Endothelial cell of umbilical vein (primary cell): ENCODE data around the gene DPH7. TPM values are rescaled to one million over a fixed set of nuclear protein-coding genes. Genes with fewer than 3 reads are reported as not detected.
A peak's percentile ranks its signal among the peaks of the same experiment; 100 is the strongest.
"Not testable (repeated sequence)": the region's sequence is repeated elsewhere in the genome, so short reads cannot be mapped to it uniquely, and the experiment has no call there.

Experiments used
- BruUV-seq: library from RNA; stranded (reverse); fragments of 400-500 nt; replicated peaks from 2 replicates; lab custom pipeline; 2021; lab: Mats Ljungman, UMichigan
- CTCF ChIA-PET: fragments of 300-600, 350-600 bp; sonication (Branson Sonifier 250); formaldehyde crosslinking; loops from one replicate; lab custom pipeline; 2021; ENCODE audit warnings: antibody characterized with exemption, inconsistent platforms; lab: Charles Lee
- POLR2A ChIA-PET: fragments of 300-600, 350-600 bp; sonication (Branson Sonifier 250); formaldehyde crosslinking; loops from one replicate; lab custom pipeline; 2021; ENCODE audit warnings: antibody characterized with exemption, inconsistent platforms; lab: Charles Lee
- DNase-seq: peaks from one replicate; pipeline ENCODE4 v3.0.0-alpha.2; 2011; ENCODE audit warnings: low read depth, low spot score
- FAIRE-seq: peaks from 2 replicates; lab custom pipeline; 2011; peaks lifted over from hg19 to GRCh38; lab: Jason Lieb, UNC
- H2AFZ ChIP-seq: 2 replicates; pipeline ENCODE4 v1.6.0; 2012; ENCODE audit warnings: low read depth, low read length, control low read depth, inconsistent platforms
- H3K27ac ChIP-seq: 2 replicates; pipeline ENCODE4 v1.5.1; 2011; ENCODE audit warnings: low read depth, mild to moderate bottlenecking, control low read depth, low read length, moderate library complexity; ENCODE audit not compliant: insufficient read depth
- H3K27me3 ChIP-seq, 2 experiments: 2 replicates each; pipeline versions ENCODE4 v1.6.0 to v1.6.1; 2011; ENCODE audit warnings: low read length in 2 of 2, mixed read lengths in 1 of 2; ENCODE audit not compliant: control insufficient read depth in 2 of 2, insufficient read depth in 2 of 2
- H3K36me3 ChIP-seq, 2 experiments: 2 replicates in 1 of 2; 3 replicates in 1 of 2; pipeline ENCODE4 v1.5.1; 2011; ENCODE audit warnings: low read length in 2 of 2, mild to moderate bottlenecking in 1 of 2, moderate library complexity in 1 of 2; ENCODE audit not compliant: control insufficient read depth in 2 of 2, insufficient read depth in 2 of 2; ENCODE audit errors: extremely low read depth in 1 of 2
- H3K4me1 ChIP-seq: 3 replicates; pipeline ENCODE4 v1.5.1; 2011; ENCODE audit warnings: mild to moderate bottlenecking, low read length; ENCODE audit not compliant: control insufficient read depth, insufficient read depth; ENCODE audit errors: extremely low read depth
- H3K4me2 ChIP-seq: 2 replicates; pipeline ENCODE4 v1.6.1; 2011; ENCODE audit warnings: low read length, control low read depth, mixed read lengths; ENCODE audit not compliant: insufficient read depth
- H3K4me3 ChIP-seq, 3 experiments: fragments of 200-600 bp in 1 of 3; sonication (generic), shearing (Covaris generic) in 1 of 3; replicated peaks in 1 of 3; 2 replicates each; pipeline ENCODE4 v1.5.1; 2011 to 2016; ENCODE audit warnings: control low read depth in 3 of 3, low read length in 3 of 3, mild to moderate bottlenecking in 2 of 3, inconsistent platforms in 1 of 3, low read depth in 1 of 3, moderate library complexity in 1 of 3; ENCODE audit not compliant: insufficient read depth in 1 of 3
- H3K79me2 ChIP-seq: 2 replicates; pipeline ENCODE4 v1.6.0; 2012; ENCODE audit warnings: low read length, inconsistent platforms; ENCODE audit not compliant: control insufficient read depth, insufficient read depth
- H3K9ac ChIP-seq: replicated peaks from 2 replicates; pipeline ENCODE3; 2011; ENCODE audit warnings: low read length, control low read depth; ENCODE audit not compliant: insufficient read depth; ENCODE audit errors: extremely low read depth
- H3K9me1 ChIP-seq: replicated peaks from 3 replicates; pipeline ENCODE4 v1.6.0; 2011; ENCODE audit warnings: mild to moderate bottlenecking, low read length; ENCODE audit not compliant: control insufficient read depth, insufficient read depth; ENCODE audit errors: extremely low read depth
- H3K9me3 ChIP-seq: replicated peaks from 2 replicates; pipeline ENCODE4 v1.5.1; 2012; ENCODE audit warnings: low read length, inconsistent platforms; ENCODE audit not compliant: control insufficient read depth, insufficient read depth
- H4K20me1 ChIP-seq: replicated peaks from 2 replicates; pipeline ENCODE3; 2011; ENCODE audit warnings: mild to moderate bottlenecking, low read length; ENCODE audit not compliant: control insufficient read depth, insufficient read depth; ENCODE audit errors: extremely low read depth
- CTCF ChIP-seq, 2 donors: IDR thresholded peaks; 1 replicate in 1 of 2; 2 replicates in 1 of 2; pipeline ENCODE4 v1.5.1; 2011; ENCODE audit warnings: low read length in 2 of 2, mild to moderate bottlenecking in 2 of 2, moderate library complexity in 2 of 2, control low read depth in 1 of 2, inconsistent platforms in 1 of 2, low read depth in 1 of 2; ENCODE audit not compliant: insufficient read depth in 1 of 2; ENCODE audit errors: extremely low read depth in 1 of 2
- FOS ChIP-seq: IDR thresholded peaks from 2 replicates; pipeline ENCODE4 v1.6.1; 2011; ENCODE audit warnings: mild to moderate bottlenecking, low read length, moderate library complexity, borderline replicate concordance; ENCODE audit not compliant: insufficient read depth
- MAX ChIP-seq: IDR thresholded peaks from 2 replicates; pipeline ENCODE4 v1.6.1; 2011; ENCODE audit not compliant: insufficient read depth, insufficient read length
- POLR2A ChIP-seq: IDR thresholded peaks from 2 replicates; pipeline ENCODE4 v1.6.1; 2012; ENCODE audit warnings: low read depth, mild to moderate bottlenecking, control low read depth, low read length
- POLR2AphosphoS5 ChIP-seq: IDR thresholded peaks from 2 replicates; pipeline ENCODE4 v1.6.1; 2012; ENCODE audit warnings: low read depth, mild to moderate bottlenecking, control low read depth, low read length, moderate library complexity; ENCODE audit not compliant: insufficient read depth
- dilution Hi-C: fragments of 300-500 bp; cut with MboI; formaldehyde crosslinking; loops from one replicate; pipeline ENCODE4 v1.15.0; 2019; ENCODE audit warnings: low sequenced_read_pairs; ENCODE audit not compliant: extremely low pct_ligation_motif_present
- intact Hi-C: fragments of 100-400 bp; cut with micrococcal nuclease; formaldehyde crosslinking; loops from one replicate; pipeline ENCODE4 v1.10.0; 2022
- polyA plus RNA-seq, 4 experiments: library from polyadenylated mRNA; depleted of rRNA in 3 of 4; stranded (reverse) in 3 of 4; unstranded in 1 of 4; fragments of >200 nt; gene quantifications; 2 replicates each; pipeline versions ENCODE4 v1.2.1 to v1.2.3, GENCODE V29; 2011 to 2012; ENCODE audit warnings: missing spikeins in 1 of 4
- total RNA-seq: library from RNA; stranded (reverse); gene quantifications from 2 replicates; pipeline ENCODE4 v1.2.3, GENCODE V29; 2021

The DPH7 gene
- total and polyA plus RNA-seq, 2 donors (not counting 3 experiments of a cell fraction or from before 2014, with no cell fraction given) = 41.8 to 43.2 TPM

GRCh38 chr9:137551264-137552021, 27.3 kb downstream of the DPH7 start, which contains the start of gene MRPL41:
Gene MRPL41, plus strand, starts transcription at chr9:137551879. Its CDS starts 203 bp downstream, at chr9:137552082.
- Histone ChIP-seq H3K27me3 (no peaks in the 10 kb centered on the region), H3K9me1 (no peaks in the 10 kb centered on the region), H3K79me2 (peaks cover 5% of the 10 kb centered on the region), H3K9ac (peak within 1 kb of the TSS; percentile 82), H3K27ac (peak within 1 kb of the TSS; percentile 49), H3K9me3 (no peaks in the 10 kb centered on the region), H2AFZ (peak within 1 kb of the TSS; percentile 76), H3K36me3 (peaks cover 2 to 11% of the 10 kb centered on the region in 2 experiments), H3K4me2 (peak within 1 kb of the TSS; percentile 94), H3K4me3 (peak within 1 kb of the TSS; percentile 61 to 67 (median 62)), H3K4me1 (peaks cover 9% of the 10 kb centered on the region), H4K20me1 (no peaks in the 10 kb centered on the region)
- ChIA-PET CTCF (interaction anchor here (0.6 to 1.4 kb wide), 6 partner anchors 9 to 264 kb away, joined by 3 to 6 read pairs (median 5); partner anchors contain the start of gene NRARP), POLR2A (interaction anchor here (1.0 kb wide), 1 partner anchor 39 kb away, joined by 6 read pairs; no protein-coding TSS in a partner anchor)
- dilution Hi-C loops = no loop called here
- peak; percentile 82 for DNase-seq
- TF ChIP-seq CTCF (IDR thresholded peaks at IDR 0.05; ENCODE audit: extremely low read depth in 1 of 2, insufficient read depth in 1 of 2, low read depth in 1 of 2, low read length in 2 of 2) (peak; percentile 48 to 73), MAX (no peak), FOS (no peak), POLR2AphosphoS5 (peak; percentile 94), POLR2A (peak; percentile 81)
- FAIRE-seq = peak; percentile 81
- no TSS peak for BruUV-seq
- intact Hi-C loops = loop anchor here (1.0 to 2.0 kb wide), 2 partner anchors 39 to 67 kb away; partner anchors contain the start of genes EHMT1 and ZMYND19

- H4K20me1 ChIP-seq, H3K9me1 ChIP-seq, dilution Hi-C loops, CTCF ChIA-PET, POLR2A ChIA-PET, DNase-seq, H3K4me1 ChIP-seq, H3K9me3 ChIP-seq, BruUV-seq, H3K79me2 ChIP-seq, H3K36me3 ChIP-seq, FAIRE-seq, H3K27me3 ChIP-seq: not testable (repeated sequence)
- peak overlapping the region; percentile 55 for H3K9ac ChIP-seq
- peak overlapping the region; percentile 49 for H3K27ac ChIP-seq
- intact Hi-C loops = loop anchor here (1.0 to 2.0 kb wide), 2 partner anchors 39 to 68 kb away; partner anchors contain the start of genes EHMT1 and ZMYND19
- peak overlapping the region; percentile 54 to 64 (median 61) for H3K4me3 ChIP-seq
- H3K4me2 ChIP-seq = peak overlapping the region; percentile 84
- H2AFZ ChIP-seq = peak overlapping the region; percentile 76
Measured at GRCh38 chr9:137550958-137551263, 27.8 kb downstream of the DPH7 start.
